Smooth muscle cell (in vitro differentiated cells): ENCODE data around the gene ATOSB. TPM values are rescaled to one million over a fixed set of nuclear protein-coding genes. Genes with fewer than 3 reads are reported as not detected.

ENCODE experiments used
- DNase-seq: peaks from one replicate; lab custom pipeline; 2025; ENCODE audit not compliant: unreplicated experiment; lab: John Stamatoyannopoulos, UW
- H2AFZ ChIP-seq: fragments of 200-600 bp; sonication (generic); 2 replicates; pipeline ENCODE4 v1.6.0; 2016; ENCODE audit warnings: antibody characterized with exemption, low read depth, mild to moderate bottlenecking
- H3F3A ChIP-seq: fragments of 200-600 bp; sonication (generic); 2 replicates; pipeline ENCODE4 v1.6.0; 2017; ENCODE audit warnings: antibody characterized with exemption, low read depth
- H3K27ac ChIP-seq: fragments of 200-600 bp; sonication (generic); 2 replicates; pipeline ENCODE4 v1.5.1; 2016; ENCODE audit warnings: low read depth, mild to moderate bottlenecking
- H3K27me3 ChIP-seq: fragments of 200-600 bp; sonication (generic); 2 replicates; pipeline ENCODE4 v1.6.1; 2016; ENCODE audit warnings: low read depth, mild to moderate bottlenecking
- H3K36me3 ChIP-seq: fragments of 200-600 bp; sonication (generic); 2 replicates; pipeline ENCODE4 v1.5.1; 2016; ENCODE audit warnings: low read depth
- H3K4me1 ChIP-seq: fragments of 200-600 bp; sonication (generic); 2 replicates; pipeline ENCODE4 v1.5.1; 2016; ENCODE audit warnings: low read depth
- H3K4me2 ChIP-seq: fragments of 200-600 bp; sonication (generic); 2 replicates; pipeline ENCODE4 v1.6.0; 2016; ENCODE audit warnings: mild to moderate bottlenecking
- H3K4me3 ChIP-seq: fragments of 200-600 bp; sonication (generic); 2 replicates; pipeline ENCODE4 v1.5.1; 2016; ENCODE audit warnings: mild to moderate bottlenecking
- H3K79me2 ChIP-seq: fragments of 200-600 bp; sonication (generic); 2 replicates; pipeline ENCODE4 v1.6.0; 2016; ENCODE audit warnings: low read depth, mild to moderate bottlenecking
- H3K9ac ChIP-seq: fragments of 200-600 bp; sonication (generic); 2 replicates; pipeline ENCODE4 v1.6.0; 2016; ENCODE audit warnings: low read depth
- H3K9me3 ChIP-seq: fragments of 200-600 bp; sonication (generic); replicated peaks from 2 replicates; pipeline ENCODE4 v1.5.1; 2016; ENCODE audit warnings: low read depth
- H4K20me1 ChIP-seq: fragments of 200-600 bp; sonication (generic); 2 replicates; pipeline ENCODE4 v1.6.0; 2016; ENCODE audit warnings: low read depth
- WGBS: methylation state at CpG from one replicate; pipeline ENCODE4 v1.1.7; 2016; ENCODE audit warnings: low lambda C conversion rate; 5-methylcytosine and 5-hydroxymethylcytosine counted together
- polyA plus RNA-seq: library from polyadenylated mRNA; unstranded; fragments of >200 nt; fragmentation: Nextera tagmentation; extraction: Ambion mirVana; gene quantifications from 2 replicates; pipeline ENCODE4 v1.2.1, GENCODE V29; 2016
- total RNA-seq: library from RNA; depleted of rRNA; stranded (reverse); fragments of >200 nt; gene quantifications from 2 replicates; pipeline ENCODE4 v1.2.3, GENCODE V29; 2014
- TF ChIP-seq, protein P1 (sequence below): fragments of 200-600 bp; sonication (generic); IDR thresholded peaks from 2 replicates; pipeline ENCODE4 v1.5.1; 2017; ENCODE audit warnings: borderline replicate concordance, mild to moderate bottlenecking, antibody characterized with exemption; ENCODE audit not compliant: insufficient read depth, poor library complexity, severe bottlenecking

The ATOSB gene
- total and polyA plus RNA-seq, 2 experiments from 2014 or later: 30.2 to 39.9 TPM

DNA sequence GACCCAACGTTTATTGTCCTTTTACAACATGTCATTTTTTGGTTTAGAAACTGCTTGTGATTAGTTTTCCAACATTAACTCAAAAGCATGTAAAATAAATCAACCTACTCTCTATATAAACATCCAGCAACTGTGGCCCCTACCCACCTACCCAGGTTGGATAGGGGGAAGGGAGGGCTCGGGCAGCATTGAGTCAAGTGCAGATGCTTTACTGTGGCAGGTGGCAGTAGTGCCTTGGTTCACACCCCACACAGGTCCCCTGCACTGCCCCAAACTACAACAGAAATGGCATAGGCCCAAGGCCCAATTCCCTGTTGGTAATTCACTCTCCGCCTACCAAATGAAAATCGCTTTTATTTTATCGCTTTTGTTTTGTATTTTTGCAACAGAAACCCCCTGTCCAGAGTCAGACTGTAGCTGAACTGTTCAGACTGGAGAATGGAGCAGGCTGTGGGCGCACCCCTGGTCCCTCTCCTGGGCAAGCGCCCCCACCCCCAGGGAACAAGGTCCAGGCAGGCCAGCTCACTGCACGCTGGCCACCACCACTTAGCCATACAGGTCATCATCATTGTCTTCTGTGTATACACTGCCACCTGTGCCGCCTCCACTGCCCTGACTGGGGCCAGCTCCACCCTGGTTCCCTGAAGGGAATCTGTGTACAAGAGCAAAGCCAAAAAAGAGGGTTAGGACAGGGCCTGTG lies 58.9 kb downstream of the ATOSB start:
- TF ChIP-seq, protein P1, sequence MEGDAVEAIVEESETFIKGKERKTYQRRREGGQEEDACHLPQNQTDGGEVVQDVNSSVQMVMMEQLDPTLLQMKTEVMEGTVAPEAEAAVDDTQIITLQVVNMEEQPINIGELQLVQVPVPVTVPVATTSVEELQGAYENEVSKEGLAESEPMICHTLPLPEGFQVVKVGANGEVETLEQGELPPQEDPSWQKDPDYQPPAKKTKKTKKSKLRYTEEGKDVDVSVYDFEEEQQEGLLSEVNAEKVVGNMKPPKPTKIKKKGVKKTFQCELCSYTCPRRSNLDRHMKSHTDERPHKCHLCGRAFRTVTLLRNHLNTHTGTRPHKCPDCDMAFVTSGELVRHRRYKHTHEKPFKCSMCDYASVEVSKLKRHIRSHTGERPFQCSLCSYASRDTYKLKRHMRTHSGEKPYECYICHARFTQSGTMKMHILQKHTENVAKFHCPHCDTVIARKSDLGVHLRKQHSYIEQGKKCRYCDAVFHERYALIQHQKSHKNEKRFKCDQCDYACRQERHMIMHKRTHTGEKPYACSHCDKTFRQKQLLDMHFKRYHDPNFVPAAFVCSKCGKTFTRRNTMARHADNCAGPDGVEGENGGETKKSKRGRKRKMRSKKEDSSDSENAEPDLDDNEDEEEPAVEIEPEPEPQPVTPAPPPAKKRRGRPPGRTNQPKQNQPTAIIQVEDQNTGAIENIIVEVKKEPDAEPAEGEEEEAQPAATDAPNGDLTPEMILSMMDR: no peak
- H3K27ac ChIP-seq: no peak overlapping the region
- 96% methylated on average over 9 of the region's 9 CpGs for WGBS
- H3K4me1 ChIP-seq: no peaks in the 10 kb centered on the region
- H3K79me2 ChIP-seq: peaks cover 6% of the 10 kb centered on the region
- H3K36me3 ChIP-seq: peaks cover 45% of the 10 kb centered on the region
- peaks cover 78% of the 10 kb centered on the region for H4K20me1 ChIP-seq
- no peak overlapping the region for H2AFZ ChIP-seq
- H3K9ac ChIP-seq: no peak overlapping the region
- H3K27me3 ChIP-seq: no peaks in the 10 kb centered on the region
- no peak overlapping the region for H3K4me3 ChIP-seq
- peaks cover 21% of the 10 kb centered on the region for H3F3A ChIP-seq
- no peak overlapping the region for H3K4me2 ChIP-seq
- H3K9me3 ChIP-seq: no peaks in the 10 kb centered on the region
- no peak for DNase-seq

DNA sequence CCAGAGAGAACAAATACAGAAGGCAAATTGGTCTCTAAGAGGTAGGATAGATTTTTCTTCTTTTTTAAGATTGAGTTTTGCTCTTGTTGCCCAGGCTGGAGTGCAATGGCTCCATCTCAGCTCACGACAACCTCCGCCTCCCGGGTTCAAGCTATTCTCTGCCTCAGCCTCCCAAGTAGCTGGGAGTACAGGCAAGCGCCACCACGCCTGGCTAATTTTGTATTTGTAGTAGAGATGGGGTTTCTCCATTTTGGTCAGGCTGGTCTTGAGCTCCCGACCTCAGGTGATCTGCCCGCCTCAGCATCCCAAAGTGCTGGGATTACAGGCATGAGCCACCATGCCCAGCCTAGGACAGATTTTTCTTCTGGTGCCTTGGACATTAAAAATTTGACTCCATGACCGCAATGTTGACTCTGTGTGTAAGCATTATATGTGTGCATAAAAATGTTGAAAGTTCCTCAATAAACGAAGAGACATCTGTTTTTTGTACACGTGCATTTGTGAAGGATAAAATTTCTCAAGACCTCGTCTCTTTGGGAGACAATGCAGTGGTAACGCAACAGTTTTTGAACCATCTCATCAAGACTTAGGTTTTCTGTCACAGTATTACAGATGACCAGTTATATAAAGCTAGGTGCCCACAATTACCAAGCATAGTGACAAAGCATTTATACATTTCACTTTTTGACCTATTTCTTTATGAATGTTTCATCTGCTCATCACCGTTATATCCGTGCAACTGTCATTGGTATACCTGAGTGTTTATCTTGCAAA lies 60.6 kb downstream of the ATOSB start:
- peaks cover 13% of the 10 kb centered on the region for H3F3A ChIP-seq
- H3K9me3 ChIP-seq: no peaks in the 10 kb centered on the region
- H3K9ac ChIP-seq: no peak overlapping the region
- H3K27me3 ChIP-seq: no peaks in the 10 kb centered on the region
- WGBS: 97% methylated on average over 14 of the region's 14 CpGs
- H3K36me3 ChIP-seq: peaks cover 28% of the 10 kb centered on the region
- H3K4me2 ChIP-seq: no peak overlapping the region
- no peak overlapping the region for H3K4me3 ChIP-seq
- DNase-seq: no peak
- H3K27ac ChIP-seq: no peak overlapping the region
- peaks cover 71% of the 10 kb centered on the region for H4K20me1 ChIP-seq
- TF ChIP-seq, protein P1: no peak
- no peak overlapping the region for H2AFZ ChIP-seq
- H3K4me1 ChIP-seq: no peaks in the 10 kb centered on the region
- H3K79me2 ChIP-seq: no peaks in the 10 kb centered on the region

DNA sequence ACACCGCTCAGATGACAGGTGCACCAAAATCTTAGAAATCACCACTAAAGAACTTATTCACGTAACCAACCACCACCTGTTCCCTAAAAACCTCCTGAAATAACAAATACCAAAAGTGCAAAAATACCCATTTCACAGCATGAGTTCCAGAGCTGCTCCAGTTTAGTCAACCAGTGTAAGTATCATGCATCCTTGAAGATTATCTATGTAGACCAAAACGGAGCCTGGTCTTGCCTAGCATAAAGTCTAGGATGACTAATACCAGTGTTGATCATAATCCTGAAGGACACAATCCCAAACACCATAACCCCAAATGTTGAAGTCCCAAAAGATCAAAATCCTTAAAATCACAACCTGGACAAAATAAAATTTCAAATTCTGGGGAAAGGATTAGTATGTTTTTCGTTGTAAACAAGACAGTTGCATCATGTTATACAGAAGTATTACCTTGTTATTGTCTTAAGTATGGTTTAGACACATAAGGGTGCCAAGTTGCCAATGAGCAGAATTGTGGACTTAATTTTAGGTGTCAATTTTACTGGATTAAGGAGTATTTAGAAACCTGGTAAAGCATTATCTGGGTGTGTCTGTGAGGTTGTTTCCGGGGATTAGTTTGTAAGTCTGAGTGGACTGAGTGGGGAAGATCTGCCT lies 61.4 kb downstream of the ATOSB start:
- DNase-seq: no peak
- H3K4me2 ChIP-seq: no peak overlapping the region
- H2AFZ ChIP-seq: no peak overlapping the region
- H3K4me3 ChIP-seq: no peak overlapping the region
- 56% methylated on average over 5 of the region's 5 CpGs for WGBS
- peaks cover 22% of the 10 kb centered on the region for H3K36me3 ChIP-seq
- H3K27ac ChIP-seq: no peak overlapping the region
- H3K79me2 ChIP-seq: no peaks in the 10 kb centered on the region
- no peaks in the 10 kb centered on the region for H3K4me1 ChIP-seq
- no peaks in the 10 kb centered on the region for H3K27me3 ChIP-seq
- no peaks in the 10 kb centered on the region for H3K9me3 ChIP-seq
- H3F3A ChIP-seq: peaks cover 7% of the 10 kb centered on the region
- peaks cover 64% of the 10 kb centered on the region for H4K20me1 ChIP-seq
- H3K9ac ChIP-seq: no peak overlapping the region
- TF ChIP-seq, protein P1: no peak

Other genes with a start within 250 kb of the ATOSB start
- 0.22 and 0.49 TPM in 2 replicates for gene PHF24, start 157.6 kb downstream of the ATOSB start, total RNA-seq
- 0.07 and 0.90 TPM in 2 replicates for gene PHF24, start 157.6 kb downstream of the ATOSB start, polyA plus RNA-seq
- gene DNAJB5, start 126.1 kb downstream of the ATOSB start, total RNA-seq: 26.8 and 29.6 TPM in 2 replicates
- gene DNAJB5, start 126.1 kb downstream of the ATOSB start, polyA plus RNA-seq: 28.4 and 30.5 TPM in 2 replicates
- gene VCP, start 43.2 kb downstream of the ATOSB start, total RNA-seq: 207 and 234 TPM in 2 replicates
- gene VCP, start 43.2 kb downstream of the ATOSB start, polyA plus RNA-seq: 302 and 314 TPM in 2 replicates
- gene FANCG, start 35.9 kb downstream of the ATOSB start, total RNA-seq: 13.0 and 22.9 TPM in 2 replicates
- 19.0 and 21.9 TPM in 2 replicates for gene FANCG, start 35.9 kb downstream of the ATOSB start, polyA plus RNA-seq
- gene PIGO, start 19.3 kb downstream of the ATOSB start, total RNA-seq: 21.3 and 27.5 TPM in 2 replicates
- gene PIGO, start 19.3 kb downstream of the ATOSB start, polyA plus RNA-seq: 29.5 and 36.4 TPM in 2 replicates
- 70.8 and 78.2 TPM in 2 replicates for gene STOML2, start 12.7 kb downstream of the ATOSB start, total RNA-seq
- gene STOML2, start 12.7 kb downstream of the ATOSB start, polyA plus RNA-seq: 125 and 130 TPM in 2 replicates
- gene UNC13B, start 46.1 kb upstream of the ATOSB start, total RNA-seq: 15.1 and 17.0 TPM in 2 replicates
- gene UNC13B, start 46.1 kb upstream of the ATOSB start, polyA plus RNA-seq: 9.2 TPM in 2 replicates